AG20443 (cell line): Measurements from ENCODE around the gene SPHK2.
"Not testable (repeated sequence)": the region's sequence is repeated elsewhere in the genome, so short reads cannot be mapped to it uniquely, and the experiment has no call there.

Experiments
- DNase-seq: peaks from one replicate; pipeline ENCODE4 v3.0.0; 2012; ENCODE audit warnings: low spot score, mixed read lengths

SPHK2 gene

GRCh38 chr19:48624791-48625723, 5.8 kb downstream of the SPHK2 start:
- DNase-seq = no peak

DNA sequence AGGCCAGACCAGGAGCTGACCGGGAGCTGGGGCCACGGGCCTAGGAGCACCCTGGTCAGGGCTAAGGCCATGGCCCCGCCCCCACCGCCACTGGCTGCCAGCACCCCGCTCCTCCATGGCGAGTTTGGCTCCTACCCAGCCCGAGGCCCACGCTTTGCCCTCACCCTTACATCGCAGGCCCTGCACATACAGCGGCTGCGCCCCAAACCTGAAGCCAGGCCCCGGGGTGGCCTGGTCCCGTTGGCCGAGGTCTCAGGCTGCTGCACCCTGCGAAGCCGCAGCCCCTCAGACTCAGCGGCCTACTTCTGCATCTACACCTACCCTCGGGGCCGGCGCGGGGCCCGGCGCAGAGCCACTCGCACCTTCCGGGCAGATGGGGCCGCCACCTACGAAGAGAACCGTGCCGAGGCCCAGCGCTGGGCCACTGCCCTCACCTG, 6.6 kb downstream of the SPHK2 start:
- no peak for DNase-seq

DNA sequence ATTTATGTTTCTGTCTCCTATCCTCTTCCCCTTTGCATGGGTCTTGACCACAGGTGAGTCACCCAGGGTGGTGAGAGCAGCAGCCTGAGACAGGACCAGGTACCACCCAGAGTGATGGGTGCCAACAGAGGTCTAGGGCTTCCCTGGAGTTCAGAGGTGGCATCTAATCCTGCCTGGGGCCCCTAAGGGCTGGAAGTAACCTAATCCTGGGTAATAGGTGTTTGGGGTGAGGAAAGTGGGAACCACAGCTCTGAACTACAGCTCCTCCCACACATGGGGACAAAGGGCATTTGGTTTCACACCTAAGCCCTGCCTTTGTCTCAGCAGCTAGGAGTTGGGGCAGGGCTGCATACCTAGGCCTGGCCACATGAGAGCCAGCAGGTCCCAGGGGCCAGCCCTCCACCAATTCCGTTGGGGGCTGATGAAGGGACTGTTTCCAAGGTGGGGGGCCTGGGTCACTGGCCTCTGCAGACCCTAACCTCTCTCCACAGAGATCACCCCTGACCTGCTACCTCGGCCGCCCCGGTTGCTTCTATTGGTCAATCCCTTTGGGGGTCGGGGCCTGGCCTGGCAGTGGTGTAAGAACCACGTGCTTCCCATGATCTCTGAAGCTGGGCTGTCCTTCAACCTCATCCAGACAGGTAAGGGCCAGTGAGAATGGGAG, 8.0 kb downstream of the SPHK2 start:
- DNase-seq = no peak

DNA sequence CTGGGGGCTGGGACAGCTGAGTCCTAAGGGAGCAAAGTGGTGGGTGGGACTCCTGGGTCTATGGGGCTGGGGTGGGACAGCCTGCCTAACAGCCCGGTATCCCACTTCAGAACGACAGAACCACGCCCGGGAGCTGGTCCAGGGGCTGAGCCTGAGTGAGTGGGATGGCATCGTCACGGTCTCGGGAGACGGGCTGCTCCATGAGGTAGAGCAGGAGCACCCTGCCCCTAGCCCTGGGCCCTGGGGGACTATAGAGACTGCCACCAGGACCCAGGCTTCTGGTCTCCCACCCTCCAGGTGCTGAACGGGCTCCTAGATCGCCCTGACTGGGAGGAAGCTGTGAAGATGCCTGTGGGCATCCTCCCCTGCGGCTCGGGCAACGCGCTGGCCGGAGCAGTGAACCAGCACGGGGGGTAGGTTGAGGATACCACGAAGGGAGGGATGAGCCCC, 8.6 kb downstream of the SPHK2 start:
- no peak for DNase-seq

GRCh38 chr19:48628486-48629296, 9.4 kb downstream of the SPHK2 start:
- DNase-seq = no peak

- no peak for DNase-seq
Observed at GRCh38 chr19:48629297-48629598, 9.9 kb downstream of the SPHK2 start.

DNA sequence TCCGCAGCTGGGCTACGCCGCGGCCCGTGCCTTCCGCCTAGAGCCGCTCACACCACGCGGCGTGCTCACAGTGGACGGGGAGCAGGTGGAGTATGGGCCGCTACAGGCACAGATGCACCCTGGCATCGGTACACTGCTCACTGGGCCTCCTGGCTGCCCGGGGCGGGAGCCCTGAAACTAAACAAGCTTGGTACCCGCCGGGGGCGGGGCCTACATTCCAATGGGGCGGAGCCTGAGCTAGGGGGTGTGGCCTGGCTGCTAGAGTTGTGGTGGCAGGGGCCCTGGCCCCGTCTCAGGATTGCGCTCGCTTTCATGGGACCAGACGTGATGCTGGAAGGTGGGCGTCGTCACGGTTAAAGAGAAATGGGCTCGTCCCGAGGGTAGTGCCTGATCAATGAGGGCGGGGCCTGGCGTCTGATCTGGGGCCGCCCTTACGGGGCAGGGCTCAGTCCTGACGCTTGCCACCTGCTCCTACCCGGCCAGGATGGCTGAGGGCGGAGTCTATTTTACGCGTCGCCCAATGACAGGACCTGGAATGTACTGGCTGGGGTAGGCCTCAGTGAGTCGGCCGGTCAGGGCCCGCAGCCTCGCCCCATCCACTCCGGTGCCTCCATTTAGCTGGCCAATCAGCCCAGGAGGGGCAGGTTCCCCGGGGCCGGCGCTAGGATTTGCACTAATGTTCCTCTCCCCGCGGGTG, 10.4 kb downstream of the SPHK2 start:
- no peak for DNase-seq

DNA sequence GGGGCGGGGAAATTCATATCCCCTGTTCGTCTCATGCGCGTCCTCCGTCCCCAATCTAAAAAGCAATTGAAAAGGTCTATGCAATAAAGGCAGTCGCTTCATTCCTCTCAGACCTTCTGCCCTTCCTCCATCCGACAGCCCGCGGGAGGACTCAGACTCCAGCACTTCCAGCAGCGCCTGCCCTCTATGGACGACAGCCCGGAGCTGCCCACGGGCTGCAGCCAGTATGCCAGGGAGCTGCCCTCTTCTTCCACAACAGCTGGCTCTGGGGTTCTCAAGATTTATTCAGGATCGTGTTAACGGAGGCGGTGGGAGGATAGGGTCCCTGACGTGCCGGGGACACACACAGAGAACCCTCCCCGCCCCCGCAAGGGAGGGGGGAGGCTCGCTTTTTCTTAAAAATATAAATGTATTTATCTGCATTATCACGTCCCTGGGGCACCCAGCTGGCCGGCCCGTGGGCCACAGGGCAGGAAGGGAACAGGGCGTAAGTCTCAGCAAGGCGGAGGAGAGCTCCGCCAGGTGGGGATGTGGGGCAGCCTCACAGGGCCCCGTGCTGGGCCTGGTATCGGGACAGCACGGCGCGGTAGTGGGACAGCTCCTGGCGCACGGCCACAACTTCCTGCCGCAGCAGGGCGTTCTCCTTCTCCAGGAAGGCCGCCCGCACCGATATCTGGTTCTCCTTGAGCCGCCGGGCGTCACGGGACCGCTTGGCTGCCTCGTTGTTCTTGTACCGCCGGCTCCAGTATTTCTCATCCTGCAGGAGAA, 11.2 kb downstream of the SPHK2 start:
- no peak for DNase-seq

DNA sequence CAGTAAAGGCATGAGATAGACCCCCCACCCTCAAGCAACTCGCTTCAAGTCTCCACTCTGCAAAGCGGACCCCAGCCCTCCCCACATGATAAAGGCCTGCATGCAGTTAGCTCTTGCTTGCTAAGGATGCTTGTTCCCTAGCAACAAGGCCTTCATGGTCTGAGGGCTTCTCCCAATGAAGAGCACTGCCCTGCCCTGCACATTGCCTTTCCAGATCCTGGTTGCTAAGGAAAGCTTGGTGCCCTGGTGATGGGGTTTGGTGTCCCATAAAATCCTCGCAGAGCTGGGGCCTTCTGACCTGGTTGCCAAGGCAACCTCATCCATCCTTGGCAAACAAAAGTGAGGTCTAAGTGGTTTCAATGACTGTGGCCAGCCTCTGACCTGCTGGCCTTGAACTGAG, 11.9 kb downstream of the SPHK2 start:
- DNase-seq = no peak

DNA sequence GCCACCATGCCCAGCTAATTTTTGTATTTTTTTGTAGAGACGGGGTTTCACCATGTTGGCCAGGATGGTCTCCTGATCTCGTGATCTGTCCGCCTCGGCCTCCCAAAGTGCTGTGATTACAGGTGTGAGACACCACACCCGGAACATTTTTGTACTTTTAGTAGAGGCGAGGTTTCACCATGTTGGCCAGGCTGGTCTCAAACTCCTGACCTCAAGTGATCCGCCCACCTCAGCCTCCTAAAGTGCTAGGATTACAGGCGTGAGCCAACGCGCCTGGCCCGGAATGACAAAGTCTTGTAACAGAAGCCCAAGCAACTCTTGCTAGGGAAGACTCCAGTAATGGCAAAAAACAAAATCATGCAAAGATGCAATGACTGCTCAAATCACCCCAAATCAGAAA, 13.0 kb downstream of the SPHK2 start:
- not testable (repeated sequence) for DNase-seq

DNA sequence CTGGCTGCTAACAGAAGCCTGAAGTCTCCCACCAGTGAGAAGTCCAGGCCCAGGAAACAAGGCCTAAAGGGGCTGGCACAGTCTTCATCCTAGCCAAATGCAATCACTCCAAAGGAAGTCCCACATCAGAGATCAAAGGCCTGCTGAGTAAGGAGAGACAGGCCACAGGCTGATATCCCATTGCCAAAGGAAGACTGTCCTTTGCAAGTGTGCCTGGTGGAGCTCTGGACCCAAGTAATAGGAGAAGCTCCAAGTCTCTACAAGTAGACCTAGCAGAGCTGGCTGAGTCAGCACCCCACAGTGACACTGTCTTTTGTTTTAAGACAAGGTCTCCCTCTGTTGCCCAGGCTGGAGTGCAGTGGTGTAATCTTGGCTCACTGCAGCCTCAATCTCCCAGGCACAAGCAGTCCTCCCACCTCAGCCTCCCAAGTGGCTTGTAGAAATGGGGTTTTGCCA, 13.4 kb downstream of the SPHK2 start:
- no peak for DNase-seq

DNA sequence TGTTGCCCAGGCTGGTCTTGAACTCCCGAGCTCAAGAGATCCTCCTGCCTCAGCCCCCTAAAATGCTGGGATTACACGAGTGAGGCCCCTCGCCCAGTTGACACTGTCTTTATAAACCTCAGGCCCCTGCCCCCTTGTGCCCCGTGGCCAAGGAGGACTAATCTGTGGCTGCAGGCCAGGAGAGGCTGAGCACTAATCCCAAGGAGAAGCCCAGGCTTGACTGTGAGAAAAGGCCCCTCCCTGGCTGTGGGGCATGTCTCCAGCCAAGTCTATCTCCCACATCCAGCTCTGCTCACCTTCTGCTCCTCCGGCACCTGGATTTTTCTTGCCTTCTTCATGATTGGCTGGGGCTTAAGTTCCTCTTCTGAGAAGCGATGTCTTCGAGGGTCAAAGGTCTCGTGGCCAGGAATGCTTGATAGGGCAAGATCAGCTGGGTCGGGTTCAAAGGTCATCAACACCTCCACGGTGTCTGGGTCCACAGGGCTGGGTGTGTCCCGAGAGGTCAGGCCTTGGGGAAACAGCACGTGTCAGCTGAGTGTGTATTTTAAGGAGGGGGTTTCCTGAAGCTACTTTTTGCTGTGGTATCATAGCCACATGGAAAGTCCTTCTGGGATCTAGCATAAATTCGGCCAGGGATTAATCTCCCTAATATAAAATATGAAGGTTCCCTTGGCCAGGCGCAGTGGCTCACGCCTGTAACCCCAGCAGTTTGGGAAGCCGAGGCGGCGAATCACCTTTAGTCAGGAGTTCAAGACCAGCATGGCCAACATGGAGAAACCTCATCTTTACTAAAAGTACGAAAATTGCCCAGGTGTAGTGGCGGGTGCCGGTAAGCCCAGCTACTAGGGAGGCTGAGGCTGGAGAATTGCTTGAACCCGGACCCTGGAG, 14.1 kb downstream of the SPHK2 start:
- no peak for DNase-seq

DNA sequence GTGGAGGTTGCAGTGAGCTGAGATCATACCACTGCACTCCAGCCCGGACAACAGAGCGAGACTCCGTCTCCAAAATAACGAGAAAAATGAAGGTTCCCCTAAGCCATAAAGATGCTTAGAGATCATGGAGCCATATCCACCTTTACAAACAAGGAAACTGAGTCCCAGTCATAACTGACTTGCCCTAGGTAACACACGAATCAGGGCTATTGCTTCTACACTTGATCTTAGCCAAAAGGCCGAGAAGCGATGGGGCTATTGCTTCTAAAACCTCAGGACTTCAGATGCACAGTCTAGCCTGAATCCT, 14.7 kb downstream of the SPHK2 start:
- no peak for DNase-seq

GRCh38 chr19:48634424-48635262, 15.3 kb downstream of the SPHK2 start:
- peak; percentile 92 for DNase-seq

- peak; percentile 79 for DNase-seq
Observed at GRCh38 chr19:48635263-48635965, 16.1 kb downstream of the SPHK2 start.

DNA sequence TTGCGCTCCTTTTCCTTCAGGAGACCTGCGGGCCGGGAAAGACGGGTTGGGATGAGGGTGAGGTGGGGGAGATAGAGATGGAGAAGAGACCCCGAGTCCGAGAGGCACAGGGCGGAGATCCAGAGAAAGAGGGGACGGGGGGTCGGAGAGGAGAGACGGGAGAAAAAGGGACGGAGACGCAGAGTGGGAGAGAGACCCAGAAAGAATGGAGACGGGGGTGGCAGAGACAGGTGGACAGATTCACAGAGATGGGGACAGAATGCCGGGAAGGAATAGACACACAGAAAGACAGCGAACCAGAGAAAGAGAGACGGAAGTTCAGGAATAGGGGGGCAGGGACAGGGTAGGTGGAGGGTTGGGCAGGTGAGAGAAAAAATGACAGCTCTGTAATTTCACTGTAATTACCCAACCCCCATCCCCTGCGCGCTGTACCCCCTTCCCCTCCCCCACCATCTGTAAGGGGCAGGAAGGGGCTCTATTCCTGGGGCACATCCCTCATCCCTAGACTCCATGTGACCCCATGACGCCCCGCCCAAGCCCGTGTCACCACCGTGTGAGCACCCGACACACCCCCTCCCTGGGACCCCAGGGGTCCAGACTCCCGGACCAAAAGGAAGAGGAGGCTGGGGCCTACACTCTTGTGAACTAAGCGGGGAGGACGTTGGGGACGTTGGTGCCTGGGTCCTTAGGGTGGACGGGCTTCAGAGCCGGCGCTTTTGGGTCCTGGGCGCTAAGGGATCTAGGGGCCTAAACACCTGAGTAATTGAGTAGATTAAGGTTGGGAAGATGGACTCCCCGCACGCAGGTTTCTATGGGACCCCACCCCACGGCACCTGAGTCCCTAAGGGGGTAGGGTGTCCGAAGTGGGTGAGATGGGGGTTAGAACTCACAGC, 16.9 kb downstream of the SPHK2 start:
- no peak for DNase-seq

- no peak for DNase-seq
Observed at GRCh38 chr19:48636859-48637448, 17.6 kb downstream of the SPHK2 start, which contains the start of gene DBP. DBP (minus strand) TSS chr19:48637379; CDS start chr19:48636994, 385 bp downstream.
